ENCODE results near the gene SHC1. TPM values are rescaled to one million over a fixed set of nuclear protein-coding genes. Genes with fewer than 3 reads are reported as not detected.

The SHC1 gene
- total RNA-seq, 2 experiments from 2014 or later: 69.6 to 72.4 TPM

DNA sequence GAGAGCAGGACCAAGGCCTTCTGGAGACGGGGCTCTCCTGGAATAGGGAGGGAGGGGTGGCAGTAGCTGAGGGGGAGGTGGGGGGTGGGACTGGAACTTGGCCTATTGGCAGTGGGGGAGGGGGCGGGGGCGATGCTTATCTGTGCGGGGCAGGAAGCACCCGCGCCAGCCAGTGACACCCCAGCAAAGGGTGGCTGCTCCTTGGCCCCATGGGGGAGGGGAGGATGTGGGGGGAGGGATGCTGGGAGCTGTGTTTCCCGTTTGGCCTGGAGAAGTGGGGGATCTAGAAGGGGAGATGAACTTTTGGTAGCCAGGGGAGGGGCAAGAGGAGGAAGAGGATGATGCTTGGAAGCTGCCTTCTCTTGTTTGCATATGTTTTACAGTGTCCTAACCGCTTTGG is 43.1 kb upstream of the SHC1 start:
- no peak for DNase-seq
- H3K9me3 Mint-ChIP-seq (ENCODE audit: insufficient read depth): no peaks in the 10 kb centered on the region
- peaks cover 21% of the 10 kb centered on the region for H3K36me3 Mint-ChIP-seq (ENCODE audit: low read depth)
- no peak overlapping the region for H3K4me3 Mint-ChIP-seq
- CTCF ChIA-PET: interaction anchor here (0.7 to 7.5 kb wide), 7 partner anchors 9 to 78 kb away, joined by 3 to 57 read pairs (median 4); partner anchors contain the start of genes ADAM15 and PMVK
- POLR2A ChIA-PET: no interaction called here
- ATAC-seq: no peak
- peak overlapping the region; percentile 48 for H3K27ac Mint-ChIP-seq
- H3K27me3 Mint-ChIP-seq (ENCODE audit: low read depth): no peaks in the 10 kb centered on the region
- H3K4me1 Mint-ChIP-seq (ENCODE audit: low read depth): peaks cover 82% of the 10 kb centered on the region

DNA sequence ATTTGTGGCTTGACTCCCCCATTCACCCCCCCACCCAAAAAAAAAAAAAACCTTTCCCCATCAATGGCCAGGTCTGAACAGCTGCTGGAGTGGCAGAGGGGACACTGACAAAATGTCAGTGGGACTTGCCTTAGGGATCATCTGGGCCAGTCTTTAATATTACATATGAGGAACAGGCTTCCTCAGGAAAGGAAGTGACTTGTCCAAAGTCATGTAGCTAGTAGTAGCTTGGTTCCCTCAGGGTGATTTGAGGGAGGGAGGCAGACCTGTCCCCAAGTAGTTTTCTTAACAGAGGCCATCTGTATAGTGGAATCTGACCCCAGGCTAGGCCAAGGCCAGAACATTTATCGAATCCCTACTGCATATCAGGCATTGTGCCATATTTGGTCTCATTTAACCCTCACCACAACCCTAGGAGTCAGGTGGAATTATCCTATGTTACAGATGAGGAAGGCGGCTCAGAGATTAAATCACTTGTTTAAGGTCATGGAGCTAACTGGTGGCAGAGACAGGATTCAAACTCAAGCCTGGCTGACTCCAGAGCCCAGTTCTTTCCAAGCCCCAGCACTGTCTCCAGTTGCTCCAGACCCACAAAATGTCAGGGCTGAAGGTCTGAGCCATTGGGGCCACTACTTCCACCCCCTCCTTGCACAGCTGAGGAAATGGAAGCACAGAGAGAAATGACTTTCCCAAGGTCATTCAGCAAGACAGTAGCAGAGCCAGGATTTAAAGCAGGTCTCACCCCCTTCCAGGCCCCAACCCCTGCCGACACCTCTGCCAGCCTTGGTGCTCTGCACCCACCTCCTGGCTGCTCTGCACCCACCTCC is 42.4 kb upstream of the SHC1 start:
- Mint-ChIP-seq H3K36me3 (ENCODE audit: low read depth) (peaks cover 21% of the 10 kb centered on the region), H3K27ac (peak overlapping the region; percentile 48), H3K4me1 (ENCODE audit: low read depth) (peaks cover 84% of the 10 kb centered on the region), H3K27me3 (ENCODE audit: low read depth) (no peaks in the 10 kb centered on the region), H3K4me3 (no peak overlapping the region), H3K9me3 (ENCODE audit: insufficient read depth) (no peaks in the 10 kb centered on the region)
- DNase-seq (no peak), ATAC-seq (no peak)
- POLR2A ChIA-PET: no interaction called here
- CTCF ChIA-PET: interaction anchor here (0.7 to 7.5 kb wide), 8 partner anchors 9 to 79 kb away, joined by 3 to 57 read pairs (median 4); partner anchors contain the start of genes ADAM15 and PMVK

DNA sequence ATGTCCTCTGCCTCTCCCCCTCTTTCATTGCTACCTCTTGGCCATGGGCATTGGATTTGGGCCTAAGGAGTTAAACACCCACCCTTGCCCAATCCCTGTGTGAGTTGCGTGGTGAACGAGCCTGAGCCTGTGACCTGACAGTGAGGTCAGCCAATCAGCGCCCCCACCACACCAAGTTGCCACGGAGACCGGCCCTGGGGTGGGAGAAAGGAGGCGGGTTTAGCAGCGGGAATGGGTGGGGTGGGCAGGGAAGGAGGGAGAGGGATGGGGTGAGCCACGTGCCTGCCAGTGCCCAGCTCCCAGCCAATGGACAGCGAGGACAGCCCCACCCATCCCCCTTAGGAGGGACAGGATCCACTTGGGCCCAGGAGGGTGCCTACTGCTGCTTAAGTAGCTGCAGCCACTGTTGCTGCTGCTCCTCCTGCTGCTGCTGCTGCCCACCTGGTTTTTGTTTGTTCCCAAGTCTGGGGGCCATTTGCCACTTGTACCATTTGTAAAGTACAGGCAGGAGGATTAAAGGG is 41.5 kb upstream of the SHC1 start:
- Mint-ChIP-seq H3K27ac (peak overlapping the region; percentile 34), H3K27me3 (ENCODE audit: low read depth) (no peaks in the 10 kb centered on the region), H3K4me3 (no peak overlapping the region), H3K4me1 (ENCODE audit: low read depth) (peaks cover 85% of the 10 kb centered on the region), H3K36me3 (ENCODE audit: low read depth) (peaks cover 21% of the 10 kb centered on the region), H3K9me3 (ENCODE audit: insufficient read depth) (no peaks in the 10 kb centered on the region)
- ATAC-seq: no peak
- POLR2A ChIA-PET: no interaction called here
- CTCF ChIA-PET: interaction anchor here (1.2 to 7.5 kb wide), 7 partner anchors 8 to 75 kb away, joined by 3 to 57 read pairs (median 6); partner anchors contain the start of genes ADAM15 and PMVK
- DNase-seq: no peak

DNA sequence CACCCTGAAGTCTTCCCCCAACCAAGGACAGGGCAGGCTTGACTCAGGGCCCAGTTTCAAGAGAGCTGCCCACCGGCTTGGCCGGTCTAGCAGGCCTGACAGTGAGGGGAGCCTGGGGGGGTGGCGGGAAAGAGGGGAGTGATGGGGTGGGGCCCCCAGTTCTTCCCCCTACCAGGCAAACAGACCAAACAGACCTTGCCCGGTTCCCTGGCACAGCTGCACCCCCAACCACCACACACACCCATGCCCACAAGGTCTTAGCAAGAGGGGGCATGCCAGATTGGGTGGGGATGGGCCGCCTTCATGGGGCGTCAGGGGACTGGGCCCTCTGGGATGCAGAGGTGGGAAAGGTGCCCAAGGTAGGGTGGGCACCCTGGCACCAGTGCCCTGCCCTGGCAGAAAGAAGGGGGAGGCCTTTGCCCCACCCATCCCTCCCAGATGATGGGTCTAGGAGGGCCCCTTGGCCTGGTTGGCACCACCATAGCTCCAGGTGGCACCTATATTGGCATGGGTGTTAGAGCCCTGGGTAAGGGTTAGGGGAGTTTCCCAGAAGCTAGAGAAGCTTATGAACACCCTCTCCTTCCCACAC is 41.0 kb upstream of the SHC1 start:
- ChIA-PET POLR2A (interaction anchor here (1.5 kb wide), 1 partner anchor 37 kb away, joined by 6 read pairs; the partner anchor contains the start of gene CKS1B), CTCF (interaction anchor here (1.2 to 2.3 kb wide), 4 partner anchors 8 to 34 kb away, joined by 5 to 13 read pairs (median 7); no protein-coding TSS in a partner anchor)
- Mint-ChIP-seq H3K4me3 (no peak overlapping the region), H3K9me3 (ENCODE audit: insufficient read depth) (no peaks in the 10 kb centered on the region), H3K27me3 (ENCODE audit: low read depth) (no peaks in the 10 kb centered on the region), H3K36me3 (ENCODE audit: low read depth) (peaks cover 20% of the 10 kb centered on the region), H3K27ac (peak overlapping the region; percentile 71), H3K4me1 (ENCODE audit: low read depth) (peaks cover 85% of the 10 kb centered on the region)
- ATAC-seq (no peak), DNase-seq (no peak)

DNA sequence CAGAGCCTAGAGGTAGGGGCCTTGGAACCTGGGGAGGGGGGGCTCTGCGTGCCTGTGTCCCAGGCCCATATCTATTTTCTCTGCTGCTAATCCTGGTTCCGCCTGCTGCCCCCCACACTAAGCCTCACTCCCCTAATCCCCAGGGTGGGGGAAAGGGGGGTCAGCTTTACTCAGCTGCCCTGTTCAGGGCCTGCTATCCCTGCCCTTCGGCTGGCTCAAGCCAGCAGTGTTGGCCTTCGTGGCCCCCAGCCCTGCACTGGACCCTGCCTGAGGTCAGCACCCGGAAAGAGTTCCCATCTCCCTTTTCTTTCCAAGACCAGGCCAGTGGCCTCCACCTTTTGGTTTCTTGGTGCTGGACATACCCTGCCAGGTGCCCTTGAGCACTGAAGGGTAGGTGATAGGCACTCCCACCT is 40.5 kb upstream of the SHC1 start:
- ChIA-PET CTCF (interaction anchor here (1.0 to 2.1 kb wide), 6 partner anchors 9 to 50 kb away, joined by 3 to 6 read pairs (median 4); partner anchors contain the start of genes ADAM15 and LENEP), POLR2A (interaction anchor here (1.1 to 1.5 kb wide), 2 partner anchors 10 to 36 kb away, joined by 4 to 6 read pairs; partner anchors contain the start of gene CKS1B)
- Mint-ChIP-seq H3K9me3 (ENCODE audit: insufficient read depth) (no peaks in the 10 kb centered on the region), H3K4me3 (no peak overlapping the region), H3K4me1 (ENCODE audit: low read depth) (peaks cover 85% of the 10 kb centered on the region), H3K27me3 (ENCODE audit: low read depth) (no peaks in the 10 kb centered on the region), H3K27ac (peak overlapping the region; percentile 71), H3K36me3 (ENCODE audit: low read depth) (peaks cover 19% of the 10 kb centered on the region)
- ATAC-seq: no peak
- DNase-seq: no peak

DNA sequence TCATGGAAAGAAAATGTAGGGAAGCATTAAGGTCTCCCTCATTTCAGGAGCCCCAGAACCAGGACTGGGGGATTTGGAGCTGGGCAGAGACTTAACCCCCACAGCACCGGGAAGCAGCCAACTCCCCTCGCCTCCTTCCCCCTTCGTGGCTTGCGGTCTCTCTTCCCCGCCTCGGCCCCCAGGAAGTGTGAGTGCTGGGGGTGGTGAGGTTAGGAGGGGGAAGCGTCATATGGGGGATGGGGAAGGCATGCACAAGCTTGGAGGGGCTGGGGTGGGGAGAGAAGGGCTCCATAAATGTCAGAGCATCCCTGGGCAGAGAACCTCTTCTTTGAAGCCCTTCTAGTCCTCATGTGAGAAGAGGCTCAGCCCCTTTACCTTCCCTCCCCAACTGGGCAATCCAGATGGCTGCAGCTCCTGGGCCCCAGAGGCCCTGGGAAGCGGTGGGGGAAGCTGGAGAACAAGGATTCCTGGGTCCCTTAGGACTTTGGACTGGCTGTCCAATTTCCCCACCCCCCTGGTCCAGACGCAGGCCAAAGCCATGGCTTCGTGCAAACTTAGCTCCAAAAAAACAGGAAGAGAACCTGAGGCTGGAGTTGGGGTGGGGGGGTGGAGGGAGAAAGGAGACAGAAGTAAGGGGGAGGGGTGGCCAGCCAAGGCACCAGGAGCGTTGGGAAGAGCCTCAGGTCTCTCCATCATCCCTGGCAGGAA is 39.8 kb upstream of the SHC1 start:
- Mint-ChIP-seq H3K4me3 (peak overlapping the region; percentile 57), H3K36me3 (ENCODE audit: low read depth) (peaks cover 13% of the 10 kb centered on the region)
- peak; percentile 45 for DNase-seq

DNA sequence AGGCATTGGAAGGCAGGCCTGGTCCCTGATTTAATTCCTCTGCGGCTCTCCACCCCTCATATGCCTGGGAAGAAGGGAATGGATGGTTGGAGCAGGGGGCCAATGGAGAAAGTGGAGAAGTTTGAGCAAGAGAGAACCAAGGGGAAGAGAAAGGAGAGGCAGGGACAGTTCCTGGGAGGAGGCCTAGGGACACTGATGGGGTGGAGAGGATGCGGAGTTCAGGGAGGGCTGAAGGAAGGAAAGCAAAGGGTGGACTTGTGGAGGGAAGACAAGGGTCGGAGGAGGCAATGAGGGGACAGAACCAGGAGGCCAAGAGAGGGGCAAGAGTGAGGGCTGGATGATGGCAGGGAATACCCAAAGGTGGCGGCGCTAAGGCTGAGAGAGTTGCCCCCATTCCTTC is 39.2 kb upstream of the SHC1 start:
- peaks cover 13% of the 10 kb centered on the region for H3K36me3 Mint-ChIP-seq (ENCODE audit: low read depth)
- no peak for DNase-seq

More for the DNA sequence above, 39.8 kb upstream of the SHC1 start:
- peaks cover 85% of the 10 kb centered on the region for H3K4me1 Mint-ChIP-seq (ENCODE audit: low read depth)
- no peaks in the 10 kb centered on the region for H3K9me3 Mint-ChIP-seq (ENCODE audit: insufficient read depth)
- ChIA-PET CTCF (interaction anchor here (0.7 to 2.1 kb wide), 8 partner anchors 9 to 75 kb away, joined by 3 to 6 read pairs (median 4); partner anchors contain the start of genes ADAM15 and LENEP), POLR2A (interaction anchor here (1.1 to 1.5 kb wide), 2 partner anchors 9 to 36 kb away, joined by 4 to 6 read pairs; partner anchors contain the start of gene CKS1B)
- H3K27me3 Mint-ChIP-seq (ENCODE audit: low read depth): no peaks in the 10 kb centered on the region
- H3K27ac Mint-ChIP-seq: peak overlapping the region; percentile 70
- ATAC-seq: no peak

DNA sequence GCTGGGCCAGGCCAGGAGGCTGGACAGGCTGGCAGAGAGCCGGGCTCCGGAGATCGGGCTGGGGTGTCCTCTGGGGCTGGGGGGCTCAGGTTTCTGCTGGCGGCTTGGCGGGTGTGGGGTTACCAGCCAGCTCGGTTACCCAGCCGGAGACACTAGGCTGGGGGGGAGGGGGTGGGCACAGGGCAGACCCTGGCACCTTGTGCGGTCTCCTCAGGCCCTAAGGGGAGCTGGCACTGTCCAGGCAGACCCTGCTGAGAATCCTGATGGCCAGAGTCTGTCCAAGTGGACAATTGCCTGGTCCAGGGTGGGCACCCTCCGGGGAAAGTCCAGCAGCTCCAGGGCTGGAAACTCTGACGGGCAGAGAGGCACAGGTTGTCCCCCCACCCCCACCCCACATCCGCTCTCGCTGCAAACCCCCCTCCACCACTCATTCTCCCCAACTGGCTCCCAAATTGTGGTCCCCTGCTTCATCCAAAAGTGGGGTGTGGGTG is 38.7 kb upstream of the SHC1 start:
- Mint-ChIP-seq H3K9me3 (ENCODE audit: insufficient read depth) (no peaks in the 10 kb centered on the region), H3K4me1 (ENCODE audit: low read depth) (peaks cover 90% of the 10 kb centered on the region), H3K36me3 (ENCODE audit: low read depth) (peaks cover 15% of the 10 kb centered on the region), H3K4me3 (no peak overlapping the region), H3K27ac (peak overlapping the region; percentile 70), H3K27me3 (ENCODE audit: low read depth) (no peaks in the 10 kb centered on the region)
- DNase-seq (no peak), ATAC-seq (no peak)
- CTCF ChIA-PET: no interaction called here
- POLR2A ChIA-PET: no interaction called here

More for the DNA sequence above, 39.2 kb upstream of the SHC1 start:
- CTCF ChIA-PET: interaction anchor here (1.0 to 2.1 kb wide), 6 partner anchors 10 to 75 kb away, joined by 3 to 6 read pairs (median 4); partner anchors contain the start of gene ADAM15
- Mint-ChIP-seq H3K9me3 (ENCODE audit: insufficient read depth) (no peaks in the 10 kb centered on the region), H3K4me3 (peak overlapping the region; percentile 57), H3K4me1 (ENCODE audit: low read depth) (peaks cover 89% of the 10 kb centered on the region), H3K27ac (peak overlapping the region; percentile 70), H3K27me3 (ENCODE audit: low read depth) (no peaks in the 10 kb centered on the region)
- ATAC-seq: no peak
- POLR2A ChIA-PET: interaction anchor here (1.5 kb wide), 1 partner anchor 35 kb away, joined by 6 read pairs; the partner anchor contains the start of gene CKS1B

DNA sequence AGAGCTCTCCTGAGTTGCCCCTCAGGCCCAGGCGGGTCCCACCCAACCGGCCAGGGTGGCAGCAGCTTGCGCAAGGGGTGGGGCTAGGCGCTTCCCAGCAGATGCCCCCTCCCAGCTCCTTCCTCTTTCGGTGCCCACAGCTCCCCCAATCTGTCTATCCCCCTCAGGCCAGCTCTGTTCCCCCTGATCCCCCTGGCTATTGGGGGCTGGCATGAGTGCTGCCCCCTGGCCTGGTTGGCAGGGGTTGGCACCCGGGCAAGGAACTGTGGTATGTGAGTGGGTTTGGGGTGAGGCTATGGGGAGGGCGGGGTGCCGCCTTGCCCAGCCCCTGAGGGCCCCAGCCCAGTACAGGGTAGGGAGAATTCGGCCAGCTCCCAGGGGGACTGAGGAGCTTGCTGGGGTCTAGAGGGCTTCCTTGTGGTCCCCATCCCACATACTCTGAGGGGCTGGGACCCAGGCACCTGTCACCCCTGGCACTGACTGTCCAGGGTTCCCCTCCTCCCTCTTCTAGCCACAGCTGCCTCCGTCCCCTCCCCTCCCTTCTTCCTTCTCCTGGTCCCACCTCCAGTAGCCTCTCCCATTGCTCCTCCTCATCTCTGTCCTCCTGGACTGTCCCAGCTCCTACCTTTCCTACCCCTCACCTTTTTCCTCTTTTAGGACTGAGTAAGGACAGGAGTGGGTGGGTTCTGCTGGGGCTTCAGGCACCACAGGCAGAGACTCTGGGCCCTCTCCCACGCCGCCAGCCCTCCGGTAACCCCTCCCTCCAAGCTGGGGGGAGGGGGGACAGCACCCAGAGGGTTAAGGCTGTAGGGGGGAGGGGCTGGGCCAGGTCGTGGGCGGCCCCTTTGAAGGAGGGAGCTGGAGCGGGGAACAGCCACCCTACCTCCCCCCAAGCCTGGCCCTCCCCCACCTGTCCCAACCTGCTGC is 37.7 kb upstream of the SHC1 start:
- DNase-seq (no peak), ATAC-seq (no peak)
- Mint-ChIP-seq H3K4me3 (no peak overlapping the region), H3K27ac (no peak overlapping the region), H3K4me1 (ENCODE audit: low read depth) (peaks cover 88% of the 10 kb centered on the region), H3K9me3 (ENCODE audit: insufficient read depth) (no peaks in the 10 kb centered on the region), H3K36me3 (ENCODE audit: low read depth) (peaks cover 9% of the 10 kb centered on the region), H3K27me3 (ENCODE audit: low read depth) (no peaks in the 10 kb centered on the region)
- ChIA-PET CTCF (interaction anchor here (1.5 to 3.1 kb wide), 2 partner anchors 9 kb away, joined by 5 to 38 read pairs; no protein-coding TSS in a partner anchor), POLR2A (interaction anchor here (0.7 kb wide), 1 partner anchor 36 kb away, joined by 3 read pairs; no protein-coding TSS in a partner anchor)

DNA sequence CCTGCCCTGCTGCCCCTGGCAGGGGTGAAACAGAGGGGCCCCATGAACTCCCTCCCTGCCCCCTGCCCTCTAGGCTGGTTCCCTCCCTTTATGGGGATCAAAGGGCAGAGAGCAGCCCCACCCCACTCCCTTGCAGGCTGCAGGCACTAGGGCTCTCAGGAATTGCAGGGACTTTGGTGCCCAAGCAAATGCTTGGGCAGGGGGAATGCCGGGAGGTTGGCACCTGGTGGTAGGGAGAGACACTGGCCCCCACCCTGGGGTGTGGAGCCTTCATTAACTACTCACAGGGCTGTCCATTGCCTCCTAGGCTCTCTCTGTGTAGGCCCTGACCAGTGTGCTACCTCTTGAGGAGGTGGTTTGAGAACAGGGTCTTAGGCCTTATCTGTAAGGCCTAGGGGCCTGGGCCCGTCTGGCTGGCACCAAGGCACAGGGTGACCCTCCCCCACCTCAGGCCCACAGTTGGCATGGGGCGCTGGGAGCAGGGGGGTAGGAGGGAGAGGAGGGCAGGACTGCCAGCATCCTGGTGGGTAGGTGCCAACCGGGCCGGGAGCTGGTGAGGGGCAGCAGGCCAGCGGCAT is 36.8 kb upstream of the SHC1 start:
- no peak for DNase-seq
- Mint-ChIP-seq H3K9me3 (ENCODE audit: insufficient read depth) (no peaks in the 10 kb centered on the region), H3K4me1 (ENCODE audit: low read depth) (peaks cover 78% of the 10 kb centered on the region)

More for the DNA sequence above, 36.8 kb upstream of the SHC1 start:
- H3K4me3 Mint-ChIP-seq: no peak overlapping the region
- H3K27me3 Mint-ChIP-seq (ENCODE audit: low read depth): no peaks in the 10 kb centered on the region
- peak overlapping the region; percentile 95 for H3K27ac Mint-ChIP-seq
- CTCF ChIA-PET: interaction anchor here (0.9 to 3.1 kb wide), 6 partner anchors 8 to 78 kb away, joined by 3 to 38 read pairs (median 4); no protein-coding TSS in a partner anchor
- H3K36me3 Mint-ChIP-seq (ENCODE audit: low read depth): peaks cover 9% of the 10 kb centered on the region
- POLR2A ChIA-PET: interaction anchor here (0.9 to 1.8 kb wide), 3 partner anchors 9 to 25 kb away, joined by 3 to 4 read pairs (median 4); partner anchors contain the start of gene FLAD1
- ATAC-seq: peak; percentile 2
